ENCODE measurements around the gene HAGHL.

Gene HAGHL

DNA sequence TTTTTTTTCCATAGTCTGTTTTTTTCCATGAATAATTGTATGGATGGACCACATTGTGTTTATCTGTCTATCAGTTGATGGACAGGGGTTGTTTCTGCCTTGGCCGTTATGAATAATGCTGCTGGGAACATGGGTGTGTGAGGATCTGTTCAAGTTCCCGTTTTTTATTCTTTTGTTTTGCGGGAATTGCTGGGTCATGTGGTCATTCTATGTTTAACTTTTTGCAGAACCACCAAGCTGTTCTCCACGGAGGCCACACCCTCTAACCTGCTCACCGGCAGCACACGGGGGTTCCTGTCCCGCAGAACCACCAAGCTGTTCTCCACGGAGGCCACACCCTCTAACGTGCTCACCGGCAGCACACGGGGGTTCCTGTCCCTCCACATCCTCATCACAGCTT, 27.8 kb downstream of the HAGHL start:
- no peak for DNase-seq (ENCODE audit: low read depth in 2 of 2)

DNA sequence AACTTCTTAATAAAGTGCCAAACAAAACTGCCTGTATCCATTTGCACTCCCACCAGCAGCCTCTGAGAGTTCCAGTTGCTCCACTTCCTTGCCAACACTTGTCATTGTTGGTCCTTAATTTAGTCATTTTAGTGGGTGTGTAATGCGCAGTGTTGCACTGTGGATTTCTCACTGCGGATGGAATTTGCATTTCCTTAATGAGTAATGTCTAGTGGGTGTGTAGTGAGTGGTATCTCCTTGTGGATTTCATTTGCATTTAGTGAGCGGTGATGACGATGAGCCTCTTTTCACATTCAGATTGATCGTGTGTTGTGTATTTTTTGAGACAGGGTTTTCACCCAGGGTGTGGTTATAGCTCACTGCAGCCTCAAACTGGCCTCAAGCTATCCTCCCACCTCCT, 29.5 kb downstream of the HAGHL start:
- no peak for DNase-seq (ENCODE audit: low read depth in 2 of 2)

GRCh38 chr16:759110-759910, 32.4 kb downstream of the HAGHL start:
- DNase-seq (ENCODE audit: low read depth in 2 of 2) = no peak

DNA sequence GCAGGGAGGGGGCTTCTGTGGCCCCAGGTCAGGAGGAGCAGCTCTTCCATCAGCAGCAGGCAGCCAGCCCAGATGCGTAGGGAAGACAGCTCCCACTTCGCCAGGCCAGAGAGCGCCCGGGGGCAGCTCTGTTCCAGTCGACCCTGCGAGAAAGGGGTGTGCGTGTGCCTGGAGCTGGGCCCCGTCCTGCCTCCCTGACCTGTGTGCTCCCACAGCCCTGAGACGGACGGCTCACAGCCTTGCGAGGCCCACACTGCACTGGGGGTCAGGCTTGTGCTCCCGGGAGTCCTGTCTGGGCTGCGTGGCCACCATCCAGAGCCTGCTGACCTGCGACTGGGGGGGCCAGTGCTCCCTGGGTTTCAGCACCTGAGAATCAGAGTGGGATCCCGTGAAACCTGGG, 33.2 kb downstream of the HAGHL start:
- DNase-seq (ENCODE audit: low read depth in 2 of 2) = no peak

DNA sequence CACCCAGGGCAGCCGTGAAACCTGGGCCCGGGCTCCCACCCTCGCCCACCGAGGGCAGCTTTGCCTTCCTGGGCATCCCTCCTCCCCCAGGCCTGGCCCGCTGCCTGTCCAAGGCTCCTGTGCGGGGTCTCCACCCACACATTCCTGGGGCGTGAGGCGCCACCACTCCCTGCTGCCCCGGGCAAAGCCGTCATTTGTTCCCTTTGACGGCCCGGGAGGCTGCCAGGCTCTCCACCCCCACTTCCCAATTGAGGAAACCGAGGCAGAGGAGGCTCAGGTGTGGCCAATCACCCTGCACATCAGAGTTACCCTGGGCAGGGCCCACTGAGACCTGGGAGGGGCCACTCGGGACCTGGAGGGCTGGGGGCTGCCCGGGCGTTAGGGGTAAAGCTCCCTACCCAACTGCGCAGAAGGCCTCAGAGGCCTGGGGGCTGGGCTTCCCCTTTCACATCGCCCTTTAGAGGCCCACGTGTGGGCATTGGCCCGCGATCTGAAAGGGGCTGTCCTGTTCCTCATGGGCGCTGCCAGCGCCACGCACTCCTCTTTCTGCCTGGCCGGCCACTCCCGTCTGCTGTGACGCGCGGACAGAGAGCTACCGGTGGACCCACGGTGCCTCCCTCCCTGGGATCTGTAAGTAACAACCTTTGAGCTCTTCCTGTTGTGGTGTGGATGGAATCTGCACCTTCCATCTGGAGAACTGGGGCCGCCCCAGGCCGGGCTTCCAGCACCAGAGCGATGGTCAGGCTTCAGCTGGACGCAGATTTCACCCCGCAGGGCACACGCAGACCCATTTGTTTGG, 33.8 kb downstream of the HAGHL start, which contains the start of gene MSLN:
MSLN (plus strand) TSS at position 190 of the 799 bp plus-strand sequence. CDS start 1,947 bp downstream, outside the sequence.
- no peak for DNase-seq (ENCODE audit: low read depth in 2 of 2)

- DNase-seq (ENCODE audit: low read depth in 2 of 2) = no peak
Measured at GRCh38 chr16:761625-762513, 35.0 kb downstream of the HAGHL start.

GRCh38 chr16:762595-763268, 35.8 kb downstream of the HAGHL start:
- no peak for DNase-seq (ENCODE audit: low read depth in 2 of 2)

DNA sequence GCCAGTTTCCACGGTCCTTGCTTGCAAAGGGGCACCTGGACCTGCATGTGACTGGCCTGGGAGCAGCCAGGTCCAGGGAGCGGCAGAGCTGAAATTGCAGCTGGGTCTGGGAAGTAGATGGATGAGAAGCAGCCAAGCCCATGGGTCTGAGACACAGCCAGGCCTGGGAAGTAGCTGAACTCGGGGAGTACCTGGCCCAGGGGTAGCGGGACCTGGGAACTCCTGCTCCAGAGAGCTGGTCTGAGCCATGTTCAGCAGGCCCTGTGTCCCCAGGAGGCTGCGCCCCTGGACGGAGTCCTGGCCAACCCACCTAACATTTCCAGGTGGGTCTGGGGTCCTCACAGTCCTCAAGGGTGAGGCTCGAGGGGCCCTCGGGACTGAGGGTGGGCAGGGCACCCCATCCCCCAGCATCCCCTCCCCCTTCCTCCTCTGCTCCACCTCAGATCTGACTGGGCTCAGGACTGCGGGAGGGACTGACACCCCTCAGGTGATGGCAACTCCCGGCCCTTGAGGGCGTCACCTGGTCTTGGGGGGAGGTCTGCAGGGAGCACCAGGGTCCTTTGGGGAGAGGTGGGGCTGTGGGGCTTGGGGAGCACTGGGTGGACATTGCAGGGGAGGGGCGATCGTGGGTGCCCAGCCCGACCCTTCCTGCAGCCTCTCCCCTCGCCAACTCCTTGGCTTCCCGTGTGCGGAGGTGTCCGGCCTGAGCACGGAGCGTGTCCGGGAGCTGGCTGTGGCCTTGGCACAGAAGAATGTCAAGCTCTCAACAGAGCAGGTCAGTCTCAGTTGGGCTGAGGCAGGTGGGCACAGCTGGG, 36.7 kb downstream of the HAGHL start:
- DNase-seq (ENCODE audit: low read depth in 2 of 2) = no peak

DNA sequence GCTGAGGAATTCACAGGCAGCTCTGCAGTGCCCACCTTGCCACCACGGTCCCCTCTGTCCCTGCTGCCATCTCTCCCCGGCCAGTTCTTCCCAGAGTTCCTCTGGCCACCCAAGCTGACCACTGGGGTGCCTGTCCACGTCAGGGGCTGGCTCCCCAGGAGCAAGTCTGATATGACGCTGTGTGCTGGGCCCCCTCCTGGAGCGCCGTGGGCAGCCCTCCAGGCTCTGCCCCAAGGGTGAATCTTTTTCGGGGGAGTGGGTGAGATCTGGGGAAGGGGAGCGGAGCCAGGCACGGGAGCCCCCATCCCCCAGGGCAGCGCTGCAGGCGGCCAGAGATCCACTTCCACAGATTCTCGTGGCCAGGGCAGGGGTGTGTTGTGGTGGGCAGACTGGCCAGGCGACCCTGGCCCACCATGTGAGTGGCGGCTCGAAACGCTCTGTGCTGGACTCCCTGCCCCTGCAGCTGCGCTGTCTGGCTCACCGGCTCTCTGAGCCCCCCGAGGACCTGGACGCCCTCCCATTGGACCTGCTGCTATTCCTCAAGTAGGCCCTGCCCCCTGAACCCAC, 37.4 kb downstream of the HAGHL start:
- DNase-seq (ENCODE audit: low read depth in 2 of 2) = no peak

- no peak for DNase-seq (ENCODE audit: low read depth in 2 of 2)
Measured at GRCh38 chr16:764848-765487, 38.1 kb downstream of the HAGHL start.

DNA sequence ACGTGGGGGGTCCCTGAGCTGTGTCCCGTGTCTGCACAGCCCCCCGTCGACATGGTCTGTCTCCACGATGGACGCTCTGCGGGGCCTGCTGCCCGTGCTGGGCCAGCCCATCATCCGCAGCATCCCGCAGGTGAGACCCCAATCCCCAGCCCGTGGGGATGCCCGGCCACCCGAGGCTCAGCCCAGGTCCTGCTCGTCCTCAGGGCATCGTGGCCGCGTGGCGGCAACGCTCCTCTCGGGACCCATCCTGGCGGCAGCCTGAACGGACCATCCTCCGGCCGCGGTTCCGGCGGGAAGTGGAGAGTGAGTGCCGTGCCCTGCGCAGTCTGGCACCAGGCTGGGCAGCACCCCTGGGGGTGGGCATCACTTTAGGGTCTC, 38.6 kb downstream of the HAGHL start:
- no peak for DNase-seq (ENCODE audit: low read depth in 2 of 2)

GRCh38 chr16:766008-766819, 39.3 kb downstream of the HAGHL start:
- no peak for DNase-seq (ENCODE audit: low read depth in 2 of 2)

DNA sequence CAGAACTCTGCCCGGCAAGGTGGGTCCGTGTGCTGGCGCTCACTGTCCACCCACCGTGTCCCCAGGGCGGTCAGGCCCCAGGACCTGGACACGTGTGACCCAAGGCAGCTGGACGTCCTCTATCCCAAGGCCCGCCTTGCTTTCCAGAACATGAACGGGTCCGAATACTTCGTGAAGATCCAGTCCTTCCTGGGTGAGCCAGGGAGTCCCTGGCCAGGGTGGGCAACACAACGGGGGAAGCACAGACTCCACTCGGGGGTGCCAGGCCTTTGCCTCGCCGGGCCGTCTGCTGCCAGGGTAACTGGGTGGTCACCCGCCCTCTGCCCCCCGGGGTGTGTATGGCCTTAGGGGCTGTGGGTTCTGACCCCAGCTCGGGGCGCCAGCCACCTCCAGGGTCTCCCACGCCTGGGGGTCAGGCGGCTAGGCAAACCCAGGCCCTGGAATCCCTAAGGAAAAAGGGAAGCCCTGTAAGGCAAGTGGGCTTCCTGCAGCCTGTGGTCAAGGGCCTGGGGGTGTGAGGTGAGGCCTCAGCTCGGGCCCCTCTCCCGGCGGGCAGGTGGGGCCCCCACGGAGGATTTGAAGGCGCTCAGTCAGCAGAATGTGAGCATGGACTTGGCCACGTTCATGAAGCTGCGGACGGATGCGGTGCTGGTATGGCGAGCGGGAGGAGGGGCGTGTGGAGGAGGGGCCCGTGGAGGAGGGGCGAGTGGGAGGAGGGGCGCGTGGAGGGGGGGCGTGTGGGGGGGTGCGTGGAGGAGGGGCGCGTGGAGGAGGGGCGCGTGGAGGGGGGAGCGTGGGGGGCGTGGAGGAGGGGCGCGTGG, 40.1 kb downstream of the HAGHL start:
- DNase-seq (ENCODE audit: low read depth in 2 of 2) = no peak

GRCh38 chr16:767743-768235, 40.9 kb downstream of the HAGHL start:
- no peak for DNase-seq (ENCODE audit: low read depth in 2 of 2)

GRCh38 chr16:768428-768827, 41.5 kb downstream of the HAGHL start:
- no peak for DNase-seq (ENCODE audit: low read depth in 2 of 2)

GRCh38 chr16:769184-769784, 42.4 kb downstream of the HAGHL start:
- DNase-seq (ENCODE audit: low read depth in 2 of 2) = no peak

DNA sequence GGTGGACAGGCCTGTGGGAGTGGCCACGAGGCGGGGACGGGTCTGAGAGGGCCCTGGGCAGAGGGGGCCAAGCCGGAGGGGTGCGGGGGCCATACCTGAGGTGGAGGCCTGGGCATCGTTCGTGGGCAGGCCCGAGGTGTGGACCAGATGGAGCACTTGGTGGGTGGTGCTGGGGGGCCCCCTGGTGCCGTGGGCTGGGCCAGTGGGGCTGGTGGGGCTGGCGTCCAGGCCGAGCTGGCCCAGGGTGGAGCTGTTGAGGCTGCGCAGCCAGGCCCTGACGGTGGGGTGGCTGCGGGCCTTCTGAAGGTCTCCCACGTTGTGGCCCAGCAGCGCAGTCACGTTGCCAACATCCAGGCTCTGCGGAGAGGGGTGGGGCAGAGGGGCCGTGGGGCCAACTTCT, 43.0 kb downstream of the HAGHL start:
- DNase-seq (ENCODE audit: low read depth in 2 of 2) = no peak

Measured in stimulated activated CD4-positive, alpha-beta T cell treated with anti-CD3 and anti-CD28 coated beads, Interleukin-4, amount 100 ng/mL, for 48 hours (primary cell).